Body of pancreas (tissue), 4 donors: ENCODE results near the gene CXADR.
"Not testable (repeated sequence)": the region's sequence is repeated elsewhere in the genome, so short reads cannot be mapped to it uniquely, and the experiment has no call there.

Source experiments
- POLR2A ChIP-seq, 3 donors: fragments of 450-650 bp; IDR thresholded peaks; one replicate each; pipeline ENCODE4 v1.6.1; 2016; ENCODE audit warnings: antibody characterized with exemption in 3 of 3, mild to moderate bottlenecking in 2 of 3
- TF ChIP-seq, protein P1 (sequence below), 7 experiments: fragments of 450-650 bp in 4 of 7; fragments of 200-600 bp in 3 of 7; sonication (generic) in 3 of 7; IDR thresholded peaks; one replicate each; pipeline ENCODE4 v1.5.1; 2016 to 2019; ENCODE audit warnings: antibody characterized with exemption in 7 of 7

DNA sequence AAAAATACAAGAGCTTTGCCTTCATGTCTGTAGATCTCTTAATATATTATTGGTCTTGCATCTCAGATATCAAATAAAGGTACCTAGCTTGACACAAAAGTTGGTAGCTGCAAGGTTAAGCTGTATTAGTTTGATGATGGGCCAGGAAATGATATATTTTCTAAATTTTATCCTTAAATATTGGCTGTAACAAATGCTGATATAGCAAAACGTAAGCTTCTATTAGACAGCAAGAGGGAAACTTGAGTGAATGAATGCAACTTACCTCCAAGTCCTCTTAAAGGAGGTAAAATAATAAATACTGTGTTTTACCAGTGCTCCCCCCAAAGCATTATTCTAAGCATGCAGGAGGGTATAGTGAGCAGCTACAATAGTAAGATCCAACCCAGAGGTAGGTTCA is 4.2 kb downstream of the CXADR start:
- TF ChIP-seq, protein P1, sequence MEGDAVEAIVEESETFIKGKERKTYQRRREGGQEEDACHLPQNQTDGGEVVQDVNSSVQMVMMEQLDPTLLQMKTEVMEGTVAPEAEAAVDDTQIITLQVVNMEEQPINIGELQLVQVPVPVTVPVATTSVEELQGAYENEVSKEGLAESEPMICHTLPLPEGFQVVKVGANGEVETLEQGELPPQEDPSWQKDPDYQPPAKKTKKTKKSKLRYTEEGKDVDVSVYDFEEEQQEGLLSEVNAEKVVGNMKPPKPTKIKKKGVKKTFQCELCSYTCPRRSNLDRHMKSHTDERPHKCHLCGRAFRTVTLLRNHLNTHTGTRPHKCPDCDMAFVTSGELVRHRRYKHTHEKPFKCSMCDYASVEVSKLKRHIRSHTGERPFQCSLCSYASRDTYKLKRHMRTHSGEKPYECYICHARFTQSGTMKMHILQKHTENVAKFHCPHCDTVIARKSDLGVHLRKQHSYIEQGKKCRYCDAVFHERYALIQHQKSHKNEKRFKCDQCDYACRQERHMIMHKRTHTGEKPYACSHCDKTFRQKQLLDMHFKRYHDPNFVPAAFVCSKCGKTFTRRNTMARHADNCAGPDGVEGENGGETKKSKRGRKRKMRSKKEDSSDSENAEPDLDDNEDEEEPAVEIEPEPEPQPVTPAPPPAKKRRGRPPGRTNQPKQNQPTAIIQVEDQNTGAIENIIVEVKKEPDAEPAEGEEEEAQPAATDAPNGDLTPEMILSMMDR (IDR thresholded peaks at IDR 0.05): not testable (repeated sequence)
- not testable (repeated sequence) for TF ChIP-seq POLR2A (IDR thresholded peaks at IDR 0.05)
